GM19452 (cell line): ENCODE data around the gene CRYBG1.
A peak's percentile ranks its signal among the peaks of the same experiment; 100 is the strongest.

Experiments used
- ATAC-seq: cut with Tn5 transposase; IDR thresholded peaks from one replicate; pipeline ENCODE4 v1.9.1; 2021; ENCODE audit not compliant: unreplicated experiment

The CRYBG1 gene

GRCh38 chr6:106360410-106360988 is at the start of gene CRYBG1:
Gene CRYBG1, plus strand, starts transcription at chr6:106360717. Its CDS starts 192 bp downstream, at chr6:106360909.
- peak; percentile 67 for ATAC-seq

- no peak for ATAC-seq
Measured at GRCh38 chr6:106315765-106316374, 44.6 kb upstream of the CRYBG1 start.

- ATAC-seq: no peak
Measured at GRCh38 chr6:106316375-106316766, 44.1 kb upstream of the CRYBG1 start.

GRCh38 chr6:106318061-106318460 is 42.5 kb upstream of the CRYBG1 start:
- no peak for ATAC-seq

GRCh38 chr6:106318851-106319250 is 41.7 kb upstream of the CRYBG1 start:
- no peak for ATAC-seq

- ATAC-seq: no peak
Measured at GRCh38 chr6:106321940-106322339, 38.6 kb upstream of the CRYBG1 start.

- ATAC-seq: no peak
Measured at GRCh38 chr6:106324726-106325335, 35.7 kb upstream of the CRYBG1 start.

GRCh38 chr6:106325336-106326178 is 35.0 kb upstream of the CRYBG1 start, which contains the start of gene ATG5:
Gene ATG5, minus strand, starts transcription at chr6:106325760. Its CDS starts 9,552 bp downstream, at chr6:106316208.
- peak; percentile 97 for ATAC-seq

GRCh38 chr6:106334646-106335448 is 25.7 kb upstream of the CRYBG1 start:
- ATAC-seq: peak; percentile 70

- no peak for ATAC-seq
Measured at GRCh38 chr6:106339334-106340029, 21.0 kb upstream of the CRYBG1 start.

GRCh38 chr6:106347219-106347618 is 13.3 kb upstream of the CRYBG1 start:
- ATAC-seq: no peak

GRCh38 chr6:106356378-106356777 is 4.1 kb upstream of the CRYBG1 start:
- ATAC-seq: no peak

GRCh38 chr6:106359959-106360409 is 533 bp upstream of the CRYBG1 start:
- ATAC-seq: peak; percentile 26

GRCh38 chr6:106360989-106361430 is 493 bp downstream of the CRYBG1 start:
- peak; percentile 38 for ATAC-seq

GRCh38 chr6:106363401-106364138 is 3.1 kb downstream of the CRYBG1 start:
- no peak for ATAC-seq

GRCh38 chr6:106369739-106370138 is 9.2 kb downstream of the CRYBG1 start:
- ATAC-seq: no peak

- no peak for ATAC-seq
Measured at GRCh38 chr6:106370639-106371038, 10.1 kb downstream of the CRYBG1 start.

GRCh38 chr6:106372838-106373501 is 12.5 kb downstream of the CRYBG1 start:
- ATAC-seq: no peak
